ENCODE measurements around the gene RHBDL3.

RHBDL3 gene

GRCh38 chr17:32266389-32267301 lies 1.0 kb downstream of the RHBDL3 start:
- DNase-seq (ENCODE audit: low spot score): no peak

GRCh38 chr17:32267690-32268205 lies 2.1 kb downstream of the RHBDL3 start:
- no peak for DNase-seq (ENCODE audit: low spot score)

- no peak for DNase-seq (ENCODE audit: low spot score)
Measured at GRCh38 chr17:32268734-32269288, 3.2 kb downstream of the RHBDL3 start.

GRCh38 chr17:32269377-32269776 lies 3.7 kb downstream of the RHBDL3 start:
- DNase-seq (ENCODE audit: low spot score): no peak

- no peak for DNase-seq (ENCODE audit: low spot score)
Measured at GRCh38 chr17:32271844-32272243, 6.2 kb downstream of the RHBDL3 start.

GRCh38 chr17:32274101-32274500 lies 8.5 kb downstream of the RHBDL3 start:
- no peak for DNase-seq (ENCODE audit: low spot score)

GRCh38 chr17:32274643-32275042 lies 9.0 kb downstream of the RHBDL3 start:
- DNase-seq (ENCODE audit: low spot score): no peak

- DNase-seq (ENCODE audit: low spot score): no peak
Measured at GRCh38 chr17:32275060-32276042, 9.7 kb downstream of the RHBDL3 start.

- no peak for DNase-seq (ENCODE audit: low spot score)
Measured at GRCh38 chr17:32276171-32276601, 10.6 kb downstream of the RHBDL3 start.

- DNase-seq (ENCODE audit: low spot score): peak; percentile 47
Measured at GRCh38 chr17:32277284-32277683, 11.7 kb downstream of the RHBDL3 start.

- DNase-seq (ENCODE audit: low spot score): no peak
Measured at GRCh38 chr17:32278815-32279214, 13.2 kb downstream of the RHBDL3 start.

GRCh38 chr17:32279891-32280716 lies 14.5 kb downstream of the RHBDL3 start:
- DNase-seq (ENCODE audit: low spot score): no peak

- no peak for DNase-seq (ENCODE audit: low spot score)
Measured at GRCh38 chr17:32281011-32281451, 15.4 kb downstream of the RHBDL3 start.

GRCh38 chr17:32283745-32284201 lies 18.1 kb downstream of the RHBDL3 start:
- DNase-seq (ENCODE audit: low spot score): peak; percentile 47

- DNase-seq (ENCODE audit: low spot score): no peak
Measured at GRCh38 chr17:32285306-32285705, 19.7 kb downstream of the RHBDL3 start.

GRCh38 chr17:32285746-32286517 lies 20.3 kb downstream of the RHBDL3 start:
- peak; percentile 90 for DNase-seq (ENCODE audit: low spot score)

- DNase-seq (ENCODE audit: low spot score): no peak
Measured at GRCh38 chr17:32286518-32286900, 20.9 kb downstream of the RHBDL3 start.

GRCh38 chr17:32287804-32288511 lies 22.3 kb downstream of the RHBDL3 start:
- no peak for DNase-seq (ENCODE audit: low spot score)

- no peak for DNase-seq (ENCODE audit: low spot score)
Measured at GRCh38 chr17:32288615-32289014, 23.0 kb downstream of the RHBDL3 start.
